K562 (cell line): Measurements from ENCODE around the gene KIAA0040. TPM values are rescaled to one million over a fixed set of nuclear protein-coding genes. Genes with fewer than 3 reads are reported as not detected.

Experiments
- ATAC-seq: fragments of 200-7000 bp; cut with Tn5 transposase; 3 replicates; pipeline ENCODE4 v1.9.1; 2020; ENCODE audit warnings: moderate library complexity
- BruUV-seq: library from RNA; stranded (reverse); fragments of 400-500 nt; replicated peaks from 2 replicates; lab custom pipeline; 2021; lab: Mats Ljungman, UMichigan
- CTCF ChIA-PET: fragments of 300-600 bp; formaldehyde crosslinking; extraction: SDS; loops from one replicate; lab custom pipeline; 2021; ENCODE audit warnings: low intra/inter-chr PET ratio; lab: Yijun Ruan, JAX
- POLR2A ChIA-PET: fragments of 300-600, 350-650 bp; sonication (Branson Sonifier 250); formaldehyde crosslinking; extraction: SDS; loops from one replicate; lab custom pipeline; 2021; ENCODE audit warnings: antibody characterized with exemption, inconsistent platforms; lab: Yijun Ruan, JAX
- DNase-seq, 4 experiments: peaks; one replicate each; pipeline versions ENCODE4 v3.0.0 to v3.0.0-alpha.2; 2011 to 2018; ENCODE audit warnings: low spot score in 3 of 4, mixed read lengths in 3 of 4; ENCODE audit errors: extremely low read depth in 1 of 4
- FAIRE-seq: peaks from 2 replicates; lab custom pipeline; 2011; peaks lifted over from hg19 to GRCh38; lab: Jason Lieb, UNC
- H2AFZ ChIP-seq: 2 replicates; pipeline ENCODE4 v1.6.0; 2011; ENCODE audit warnings: low read depth, low read length, control low read depth, inconsistent platforms
- H3K27ac ChIP-seq: fragments of 200-600 bp; 3 replicates; pipeline ENCODE4 v1.8.0; 2011; ENCODE audit warnings: low read depth, mild to moderate bottlenecking, control low read depth, inconsistent platforms, low read length, moderate library complexity, mixed read lengths; ENCODE audit errors: extremely low read depth
- H3K27me3 ChIP-seq, 2 experiments: fragments of 300-600 bp in 1 of 2; 2 replicates in 1 of 2; 3 replicates in 1 of 2; pipeline versions ENCODE4 v1.6.0 to v1.8.0; 2011; ENCODE audit warnings: inconsistent platforms in 2 of 2, low read length in 2 of 2, mild to moderate bottlenecking in 1 of 2, mixed read lengths in 1 of 2, moderate library complexity in 1 of 2; ENCODE audit not compliant: control insufficient read depth in 2 of 2, insufficient read depth in 2 of 2
- H3K36me3 ChIP-seq: fragments of 300-600 bp; 3 replicates; pipeline ENCODE4 v1.8.0; 2011; ENCODE audit warnings: mild to moderate bottlenecking, low read length, inconsistent platforms; ENCODE audit not compliant: control insufficient read depth, insufficient read depth
- H3K4me1 ChIP-seq, 2 experiments: fragments of 200-600 bp in 1 of 2; replicated peaks in 1 of 2; 2 replicates in 1 of 2; 3 replicates in 1 of 2; pipeline versions ENCODE4 v1.5.1 to v1.8.0; 2011; ENCODE audit warnings: inconsistent platforms in 2 of 2, low read length in 2 of 2, mild to moderate bottlenecking in 1 of 2, mixed read lengths in 1 of 2, moderate library complexity in 1 of 2; ENCODE audit not compliant: control insufficient read depth in 2 of 2, insufficient read depth in 2 of 2
- H3K4me2 ChIP-seq: 2 replicates; pipeline ENCODE4 v1.6.1; 2011; ENCODE audit warnings: low read length, control low read depth, inconsistent platforms, mixed read lengths; ENCODE audit not compliant: insufficient read depth
- H3K4me3 ChIP-seq: fragments of 200-600 bp; sonication (generic), shearing (Covaris generic); 2 replicates; pipeline ENCODE4 v1.5.1; 2016; ENCODE audit warnings: control low read depth, inconsistent platforms
- H3K79me2 ChIP-seq: fragments of 200-600 bp; 3 replicates; pipeline ENCODE4 v1.8.0; 2011; ENCODE audit warnings: low read length, inconsistent platforms; ENCODE audit not compliant: control insufficient read depth, insufficient read depth
- H3K9ac ChIP-seq, 2 experiments: 2 replicates each; pipeline versions ENCODE4 v1.6.0 to v1.6.1; 2011; ENCODE audit warnings: low read depth in 2 of 2, low read length in 2 of 2, control low read depth in 1 of 2, inconsistent platforms in 1 of 2, mild to moderate bottlenecking in 1 of 2, mixed read lengths in 1 of 2; ENCODE audit not compliant: insufficient read depth in 1 of 2
- H3K9me1 ChIP-seq: one replicate; pipeline ENCODE4 v1.6.0; 2011; ENCODE audit warnings: inconsistent platforms, mild to moderate bottlenecking, low read length, moderate library complexity; ENCODE audit not compliant: control insufficient read depth, insufficient read depth
- H3K9me3 ChIP-seq: replicated peaks from 2 replicates; pipeline ENCODE4 v1.5.1; 2011; ENCODE audit warnings: low read depth, low read length, inconsistent platforms; ENCODE audit not compliant: control insufficient read depth, insufficient read depth
- H4K20me1 ChIP-seq: replicated peaks from 2 replicates; pipeline ENCODE4 v1.6.1; 2011; ENCODE audit warnings: low read length, inconsistent platforms, mixed read lengths; ENCODE audit not compliant: control insufficient read depth, insufficient read depth
- BRD4 ChIP-seq: fragments of 200-600 bp; sonication (generic); IDR thresholded peaks from 2 replicates; pipeline ENCODE4 v1.6.1; 2017; ENCODE audit warnings: inconsistent platforms
- CBX3 ChIP-seq, 2 experiments: IDR thresholded peaks; 1 replicate in 1 of 2; 2 replicates in 1 of 2; pipeline ENCODE4 v1.6.1; 2012; ENCODE audit warnings: inconsistent platforms in 2 of 2, low read length in 2 of 2, borderline replicate concordance in 1 of 2, control low read depth in 1 of 2
- CREB1 ChIP-seq, 2 experiments: sonication (generic) in 1 of 2; formaldehyde crosslinking in 1 of 2; IDR thresholded peaks; 2 replicates each; pipeline versions ENCODE4 v1.6.1 to v1.8.0; 2012 to 2022; ENCODE audit warnings: inconsistent platforms in 1 of 2, mild to moderate bottlenecking in 1 of 2, missing genetic modification reagents in 1 of 2, moderate library complexity in 1 of 2
- HNRNPH1 ChIP-seq: fragments of 200-400 bp; formaldehyde crosslinking; optimal IDR thresholded peaks from 2 replicates; pipeline ENCODE3; 2017; ENCODE audit warnings: low read depth, mild to moderate bottlenecking, low read length, moderate library complexity
- IFI16 ChIP-seq: fragments of 250-450 bp; sonication (Bioruptor Pico); IDR thresholded peaks from 2 replicates; pipeline ENCODE4 v2.1.2; 2022; ENCODE audit warnings: mild to moderate bottlenecking, inconsistent platforms
- MAFG ChIP-seq: fragments of 450-650 bp; conservative IDR thresholded peaks from 2 replicates; pipeline ENCODE4 v1.6.1; 2016; ENCODE audit warnings: missing genetic modification characterization, missing compliant biosample characterization
- MAFK ChIP-seq: IDR thresholded peaks from 2 replicates; pipeline ENCODE4 v1.6.1; 2011; ENCODE audit warnings: low read length, improper control_type of control experiment
- NCOA4 ChIP-seq: fragments of 450-650 bp; IDR thresholded peaks from 2 replicates; pipeline ENCODE4 v1.6.1; 2018; ENCODE audit warnings: mild to moderate bottlenecking; ENCODE audit not compliant: partially characterized antibody
- NR4A1 ChIP-seq, 2 experiments: fragments of 250-450 bp in 1 of 2; fragments of 450-650 bp in 1 of 2; sonication (Bioruptor Pico) in 1 of 2; IDR thresholded peaks; 2 replicates each; pipeline versions ENCODE4 v1.4.0 to v1.6.1; 2016 to 2020; ENCODE audit warnings: mild to moderate bottlenecking in 2 of 2, missing compliant biosample characterization in 1 of 2, missing genetic modification characterization in 1 of 2, moderate library complexity in 1 of 2
- POLR2G ChIP-seq: fragments of 200-400 bp; formaldehyde crosslinking; IDR thresholded peaks from 2 replicates; pipeline ENCODE4 v1.6.1; 2017; ENCODE audit warnings: low read depth, mild to moderate bottlenecking, antibody characterized with exemption, low read length, moderate library complexity
- POLR3A ChIP-seq: IDR thresholded peaks from 2 replicates; pipeline ENCODE4 v1.6.1; 2011; ENCODE audit warnings: borderline replicate concordance, mild to moderate bottlenecking, moderate library complexity; ENCODE audit not compliant: insufficient read length, insufficient read depth; ENCODE audit errors: extremely low read depth
- SETDB1 ChIP-seq: IDR thresholded peaks from one replicate; pipeline ENCODE4 v1.6.1; 2012; ENCODE audit warnings: low read length, control low read depth, inconsistent platforms
- SMARCA5 ChIP-seq: fragments of 450-650 bp; IDR thresholded peaks from 2 replicates; pipeline ENCODE4 v1.6.1; 2016
- TBL1XR1 ChIP-seq, 2 experiments: IDR thresholded peaks; 2 replicates each; pipeline ENCODE4 v1.6.1; 2012; ENCODE audit warnings: improper control_type of control experiment in 2 of 2, low read length in 2 of 2, mild to moderate bottlenecking in 1 of 2
- TGIF2 ChIP-seq: sonication (generic); formaldehyde crosslinking; IDR thresholded peaks from 2 replicates; pipeline ENCODE4 v1.8.1; 2022; ENCODE audit warnings: mild to moderate bottlenecking, missing genetic modification reagents, moderate library complexity
- ZNF511 ChIP-seq: sonication (generic); formaldehyde crosslinking; IDR thresholded peaks from 2 replicates; pipeline ENCODE4 v1.8.0; 2022; ENCODE audit warnings: mild to moderate bottlenecking, missing genetic modification reagents
- ZNF589 ChIP-seq: fragments of 200-800 bp; sonication (Bioruptor generic); IDR thresholded peaks from 2 replicates; pipeline ENCODE4 v1.6.1; 2016; ENCODE audit warnings: low read depth, missing genetic modification characterization, missing compliant biosample characterization
- WGBS: fragments of 100-300 bp; shearing (Covaris generic); methylation state at CpG from one replicate; pipeline ENCODE4 v1.1.6; 2016; ENCODE audit warnings: low coverage, mixed read lengths; ENCODE audit not compliant: insufficient coverage; ENCODE audit errors: missing lambda C conversion rate; 5-methylcytosine and 5-hydroxymethylcytosine counted together
- in situ Hi-C: fragments of 300-500 bp; cut with MboI; formaldehyde crosslinking; loops from 4 replicates; pipeline ENCODE4 v1.15.0; 2018; ENCODE audit warnings: inconsistent platforms, mixed read lengths
- intact Hi-C: fragments of 100-400 bp; cut with micrococcal nuclease; formaldehyde crosslinking; loops from 2 replicates; pipeline ENCODE4 v1.14.2; 2022
- polyA plus RNA-seq, 8 experiments: library from polyadenylated mRNA; depleted of rRNA in 4 of 8; stranded (reverse) in 5 of 8; unstranded in 3 of 8; fragments of >200 nt; fragmentation: Nextera tagmentation in 2 of 8; fragmentation: Illumina TruSeq in 1 of 8; extraction: Ambion mirVana in 2 of 8; extraction: Trizol in 1 of 8; gene quantifications; 2 replicates each; pipeline versions ENCODE4 v1.2.1 to v1.2.3, GENCODE V29; 2011 to 2014; ENCODE audit warnings: inconsistent platforms in 1 of 8, missing spikeins in 1 of 8
- total RNA-seq, 7 experiments: library from RNA; depleted of rRNA in 6 of 7; stranded (reverse); fragments of >200 nt in 6 of 7; fragmentation: Illumina TruSeq in 2 of 7; extraction: Trizol in 2 of 7; gene quantifications; 2 replicates each; pipeline versions ENCODE4 v1.2.1 to v1.2.3, GENCODE V29; 2011 to 2021; ENCODE audit warnings: low replicate concordance in 1 of 7

Gene KIAA0040
- total and polyA plus RNA-seq, 9 of the 15 experiments (the other 6 are each of a cell fraction or from before 2014, with no cell fraction given) = 3.4 to 13.6 (median 7.1) TPM

DNA sequence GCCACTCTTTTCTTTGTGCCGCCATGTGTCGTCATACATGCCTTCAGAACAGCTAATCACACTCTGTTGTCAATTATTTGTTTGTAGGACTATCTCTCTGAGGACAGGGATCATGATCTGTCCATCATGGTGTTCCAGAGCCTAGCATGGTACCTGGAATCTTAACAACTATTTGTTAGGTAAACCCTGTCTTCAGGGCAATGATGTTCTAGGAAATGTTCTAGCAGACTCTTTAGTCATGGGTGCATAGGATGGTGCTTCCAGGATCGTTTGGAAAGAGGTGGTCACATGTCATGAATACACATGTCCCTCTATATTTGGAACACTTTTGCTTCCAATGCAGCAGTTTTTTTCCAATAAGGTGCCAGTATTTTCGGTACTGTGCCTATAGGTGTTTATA, 18.2 kb upstream of the KIAA0040 start:
- in situ Hi-C loops (no loop called here), intact Hi-C loops (loop anchor here (2.0 kb wide), 1 partner anchor 44 kb away; no protein-coding TSS in a partner anchor)
- Histone ChIP-seq H3K4me1 (peaks cover 0 to 14% of the 10 kb centered on the region in 2 experiments; a peak in 3 of 5 replicates), H4K20me1 (no peaks in the 10 kb centered on the region), H3K9me1 (no peaks in the 10 kb centered on the region), H3K4me2 (no peak overlapping the region), H3K36me3 (no peaks in the 10 kb centered on the region), H2AFZ (no peak overlapping the region), H3K27ac (no peak overlapping the region), H3K27me3 (no peaks in the 10 kb centered on the region), H3K79me2 (no peaks in the 10 kb centered on the region), H3K9ac (no peak overlapping the region), H3K4me3 (no peak overlapping the region)
- ChIA-PET POLR2A (interaction anchor here (0.9 to 1.3 kb wide), 3 partner anchors 11 to 56 kb away, joined by 3 read pairs; no protein-coding TSS in a partner anchor), CTCF (no interaction called here)
- DNase-seq = no peak
- ATAC-seq = no peak
- WGBS = 16% methylated on average over 4 of the region's 4 CpGs
- no TSS peak for BruUV-seq
- no peak for FAIRE-seq
- no peak for TF ChIP-seq CREB1 (IDR thresholded peaks at IDR 0.05)
- no peak for TF ChIP-seq CREB1 (CRISPR knock-in tag; IDR thresholded peaks at IDR 0.05)
- no peak for TF ChIP-seq MAFG
- TF ChIP-seq MAFK = no peak
- no peak for TF ChIP-seq POLR3A
- TF ChIP-seq IFI16 (CRISPR knock-in tag) = no peak
- TF ChIP-seq, all 486 proteins: peak for 0
- no peaks in the 10 kb centered on the region for H3K9me3 ChIP-seq

DNA sequence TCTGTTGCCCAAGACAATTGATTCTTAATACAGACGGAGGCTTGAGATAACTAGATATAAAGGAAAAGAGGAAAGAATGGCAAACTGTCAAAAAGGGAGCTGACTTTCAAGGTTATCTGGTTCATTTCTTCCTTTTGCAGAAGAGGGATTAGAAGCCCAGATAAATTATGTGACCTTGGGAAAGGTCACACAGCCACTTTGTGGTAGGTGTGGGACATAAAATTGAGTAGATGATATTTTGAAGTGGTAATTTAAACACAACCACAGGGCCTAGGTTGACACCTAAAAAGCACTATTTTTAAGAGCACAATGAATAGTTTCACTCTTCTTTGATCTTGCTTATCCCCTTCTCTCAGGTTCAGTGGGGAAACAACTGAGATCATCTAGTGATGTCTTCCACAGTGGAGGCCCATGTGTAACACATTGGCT, 16.9 kb upstream of the KIAA0040 start:
- FAIRE-seq = no peak
- Histone ChIP-seq H3K9me1 (no peaks in the 10 kb centered on the region), H4K20me1 (no peaks in the 10 kb centered on the region), H3K4me1 (peaks cover 0 to 14% of the 10 kb centered on the region in 2 experiments; a peak in 3 of 5 replicates), H3K4me3 (no peak overlapping the region), H3K27me3 (0 out of 5 replicates have a peak, but pooled peaks cover 0 to under 1% of the 10 kb centered on the region in 2 experiments), H2AFZ (peak overlapping the region; percentile 80), H3K27ac (peak overlapping the region; percentile 47; the same call in 2 of the 3 replicates), H3K36me3 (no peaks in the 10 kb centered on the region), H3K9ac (no peak overlapping the region), H3K9me3 (no peaks in the 10 kb centered on the region), H3K79me2 (no peaks in the 10 kb centered on the region), H3K4me2 (peak overlapping the region; percentile 42; the same call in 1 of the 2 replicates)
- 25% methylated on average over 1 of the region's 1 CpG for WGBS
- ChIA-PET CTCF (no interaction called here), POLR2A (interaction anchor here (0.7 to 1.7 kb wide), 7 partner anchors 8 to 285 kb away, joined by 3 to 4 read pairs (median 3); partner anchors contain the start of gene KIAA0040)
- intact Hi-C loops (no loop called here), in situ Hi-C loops (no loop called here)
- no peak for DNase-seq
- BruUV-seq = no TSS peak
- ATAC-seq = no peak; the same call in 2 of the 3 replicates
- no peak for TF ChIP-seq HNRNPH1
- no peak for TF ChIP-seq CBX3 (IDR thresholded peaks at IDR 0.05; ENCODE audit: borderline replicate concordance in 1 of 2, low read length in 2 of 2)
- TF ChIP-seq BRD4 = no peak
- no peak for TF ChIP-seq ZNF589 (CRISPR knock-in tag)
- no peak for TF ChIP-seq SETDB1
- no peak for TF ChIP-seq NR4A1 (CRISPR knock-in tag; IDR thresholded peaks at IDR 0.05)
- TF ChIP-seq NR4A1 (tag; IDR thresholded peaks at IDR 0.05) = 0 out of 2 replicates have a peak, but pooled peaks have one; percentile 61
- TF ChIP-seq TBL1XR1 (IDR thresholded peaks at IDR 0.05; ENCODE audit: low read length in 2 of 2) = no peak
- no peak for TF ChIP-seq NCOA4
- TF ChIP-seq SMARCA5 = no peak
- TF ChIP-seq POLR2G = no peak
- TF ChIP-seq TGIF2 = no peak
- TF ChIP-seq ZNF511 (CRISPR knock-in tag) = no peak
